Panc1 (cell line): ENCODE data around the gene NEB.

Experiments used
- CTCF ChIP-seq: fragments of 450-650 bp; IDR thresholded peaks from 2 replicates; pipeline ENCODE4 v1.5.1; 2017; ENCODE audit warnings: mild to moderate bottlenecking
- POLR2AphosphoS5 ChIP-seq: IDR thresholded peaks from 2 replicates; pipeline ENCODE4 v1.6.1; 2012; ENCODE audit warnings: mild to moderate bottlenecking, low read depth, low read length, moderate library complexity

GRCh38 chr2:151775057-151775740 lies 40.9 kb upstream of the NEB start:
- TF ChIP-seq CTCF (no peak), POLR2AphosphoS5 (no peak)
